Measurements from ENCODE around the gene LHX2.
A peak's percentile ranks its signal among the peaks of the same experiment; 100 is the strongest.

LHX2 gene

DNA sequence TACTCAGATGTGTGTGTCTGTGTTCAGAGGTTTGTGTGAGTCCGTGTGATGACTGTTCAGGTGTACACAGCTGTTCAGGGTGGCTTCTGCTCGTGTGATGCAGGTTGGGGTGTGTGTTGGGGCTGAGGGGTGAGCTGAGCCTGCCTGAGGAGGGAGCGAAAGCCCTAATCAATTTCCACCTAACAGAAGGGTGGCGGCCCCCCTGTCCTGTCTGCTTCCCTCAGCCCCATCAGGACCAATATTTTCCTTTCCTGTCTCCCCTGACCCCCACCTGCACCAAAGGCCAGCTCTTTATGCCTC, 30.2 kb downstream of the LHX2 start:
- H3K4me3 ChIP-seq (ENCODE audit: low read depth, low read length), result no peak overlapping the region

DNA sequence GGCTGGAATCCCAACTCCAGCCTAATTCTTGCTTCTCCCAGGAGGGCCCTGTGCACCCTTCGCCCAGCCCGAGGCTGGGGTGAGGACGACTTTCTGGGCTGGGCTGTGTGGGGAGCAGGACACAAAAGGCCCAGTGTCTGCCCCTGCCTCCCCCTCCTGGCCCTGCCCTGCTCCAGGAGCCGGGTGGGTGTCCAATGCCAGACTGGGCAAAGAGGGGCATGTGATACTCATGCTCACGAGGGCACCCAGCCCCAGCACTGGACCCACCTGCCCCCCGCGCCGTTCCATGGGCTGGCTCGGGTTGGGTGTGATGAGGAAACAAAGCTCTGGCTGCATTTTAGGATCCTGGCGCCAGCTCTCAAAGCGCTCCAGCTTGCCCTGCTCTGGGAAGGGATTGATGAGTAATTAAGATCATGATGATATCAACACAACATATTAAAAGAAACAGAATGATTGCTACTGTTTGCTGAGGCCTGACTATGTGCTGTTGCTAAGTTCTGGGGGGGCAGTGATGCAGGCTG, 30.7 kb downstream of the LHX2 start:
- no peaks in the 10 kb centered on the region for H3K4me1 ChIP-seq (ENCODE audit: control insufficient read depth, insufficient read depth, low read length)
- peaks cover 79% of the 10 kb centered on the region for H3K27me3 ChIP-seq (ENCODE audit: control insufficient read depth, insufficient read depth, low read length)
- no peaks in the 10 kb centered on the region for H3K36me3 ChIP-seq (ENCODE audit: control insufficient read depth, insufficient read depth, low read length)
- H3K9me3 ChIP-seq (ENCODE audit: control insufficient read depth, insufficient read depth, low read length), result no peaks in the 10 kb centered on the region
- no peak overlapping the region for H3K9ac ChIP-seq (ENCODE audit: low read depth, low read length)
- H3K4me3 ChIP-seq (ENCODE audit: low read depth, low read length), result no peak overlapping the region

More for the DNA sequence above, 30.2 kb downstream of the LHX2 start:
- Histone ChIP-seq H3K9me3 (ENCODE audit: control insufficient read depth, insufficient read depth, low read length) (no peaks in the 10 kb centered on the region), H3K36me3 (ENCODE audit: control insufficient read depth, insufficient read depth, low read length) (no peaks in the 10 kb centered on the region), H3K27me3 (ENCODE audit: control insufficient read depth, insufficient read depth, low read length) (peaks cover 79% of the 10 kb centered on the region), H3K4me1 (ENCODE audit: control insufficient read depth, insufficient read depth, low read length) (no peaks in the 10 kb centered on the region), H3K9ac (ENCODE audit: low read depth, low read length) (no peak overlapping the region)

DNA sequence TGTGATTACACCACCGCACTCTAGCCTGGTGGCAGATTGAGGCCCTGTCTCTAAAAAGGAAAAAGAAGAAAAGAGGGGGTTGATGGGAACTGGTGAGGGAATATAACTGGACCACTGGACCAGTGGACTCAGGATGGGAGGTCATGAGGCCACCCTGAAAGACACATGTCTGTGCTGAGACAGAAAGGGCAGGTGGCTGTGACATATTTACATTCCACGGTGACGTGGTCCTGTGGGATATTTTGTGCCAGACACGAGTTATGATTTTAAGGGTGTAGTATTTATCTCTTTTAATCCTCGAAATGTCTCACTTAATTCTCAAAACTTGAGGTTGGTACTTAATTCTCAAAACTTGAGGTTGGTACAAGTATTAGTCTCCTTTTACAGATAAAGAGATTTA, 32.9 kb downstream of the LHX2 start:
- Histone ChIP-seq H3K9ac (ENCODE audit: low read depth, low read length) (no peak overlapping the region), H3K4me3 (ENCODE audit: low read depth, low read length) (no peak overlapping the region), H3K36me3 (ENCODE audit: control insufficient read depth, insufficient read depth, low read length) (no peaks in the 10 kb centered on the region), H3K4me1 (ENCODE audit: control insufficient read depth, insufficient read depth, low read length) (no peaks in the 10 kb centered on the region), H3K27me3 (ENCODE audit: control insufficient read depth, insufficient read depth, low read length) (peaks cover 67% of the 10 kb centered on the region), H3K9me3 (ENCODE audit: control insufficient read depth, insufficient read depth, low read length) (no peaks in the 10 kb centered on the region)

DNA sequence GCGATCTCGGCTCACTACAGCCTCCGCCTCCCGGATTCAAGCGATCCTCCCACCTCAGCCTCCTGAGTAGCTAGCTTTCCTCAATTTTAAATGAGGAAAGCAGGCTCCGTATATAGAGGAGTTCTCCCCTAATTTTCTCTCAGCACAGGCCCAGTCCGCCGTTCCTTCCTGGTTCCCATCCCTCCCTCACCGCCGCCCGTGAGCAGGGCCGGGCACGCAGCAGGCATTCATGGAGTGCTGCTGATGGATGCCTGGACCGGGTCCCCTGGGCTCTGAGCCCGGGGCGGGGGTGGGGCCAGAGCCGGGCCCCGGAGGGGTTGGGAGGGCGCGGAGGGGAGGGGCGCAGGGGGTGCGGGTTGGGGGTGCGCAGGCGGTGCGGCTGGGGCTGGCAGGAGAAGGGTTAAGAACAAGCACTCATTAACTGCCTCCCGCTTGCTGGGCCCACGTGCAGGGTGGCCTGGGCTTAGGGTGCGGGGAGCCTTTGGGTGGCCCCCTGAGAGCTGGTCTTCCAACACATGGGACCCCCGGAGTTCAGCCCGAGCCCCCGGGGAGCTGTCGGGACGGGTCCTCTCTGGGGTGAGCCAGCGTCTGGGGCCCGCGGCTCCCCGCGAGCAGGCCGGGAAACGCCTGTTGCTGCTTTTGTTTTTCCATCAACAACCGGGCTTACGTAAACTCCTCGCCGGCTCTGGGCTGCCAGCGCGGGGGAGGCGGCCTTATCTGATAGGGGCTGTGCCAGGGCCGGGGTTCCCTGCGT, 33.7 kb downstream of the LHX2 start:
- Histone ChIP-seq H3K4me1 (ENCODE audit: control insufficient read depth, insufficient read depth, low read length) (no peaks in the 10 kb centered on the region), H3K9me3 (ENCODE audit: control insufficient read depth, insufficient read depth, low read length) (no peaks in the 10 kb centered on the region), H3K36me3 (ENCODE audit: control insufficient read depth, insufficient read depth, low read length) (no peaks in the 10 kb centered on the region), H3K4me3 (ENCODE audit: low read depth, low read length) (peak overlapping the region; percentile 61), H3K27me3 (ENCODE audit: control insufficient read depth, insufficient read depth, low read length) (peaks cover 59% of the 10 kb centered on the region), H3K9ac (ENCODE audit: low read depth, low read length) (no peak overlapping the region)

DNA sequence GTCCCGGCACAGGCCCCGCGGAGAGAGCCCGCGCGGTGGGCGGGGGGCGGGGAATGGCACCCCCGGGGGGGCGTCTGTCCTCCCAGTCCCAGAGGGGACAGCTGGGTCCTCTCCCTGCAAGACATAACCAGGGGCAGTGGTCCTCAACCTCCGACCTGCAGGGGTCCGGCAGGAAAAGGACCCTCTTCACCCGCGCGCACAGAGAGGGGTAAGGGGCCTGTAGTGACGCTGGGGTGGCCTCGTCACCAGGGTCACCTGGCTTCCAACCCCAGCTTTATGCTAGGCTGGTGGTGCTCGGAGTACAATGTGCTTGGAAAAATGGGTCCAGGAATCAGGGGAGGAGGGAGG, 34.2 kb downstream of the LHX2 start:
- peak overlapping the region; percentile 61 for H3K4me3 ChIP-seq (ENCODE audit: low read depth, low read length)
- H3K27me3 ChIP-seq (ENCODE audit: control insufficient read depth, insufficient read depth, low read length), result peaks cover 54% of the 10 kb centered on the region
- H3K9ac ChIP-seq (ENCODE audit: low read depth, low read length), result no peak overlapping the region
- no peaks in the 10 kb centered on the region for H3K36me3 ChIP-seq (ENCODE audit: control insufficient read depth, insufficient read depth, low read length)
- no peaks in the 10 kb centered on the region for H3K9me3 ChIP-seq (ENCODE audit: control insufficient read depth, insufficient read depth, low read length)
- H3K4me1 ChIP-seq (ENCODE audit: control insufficient read depth, insufficient read depth, low read length), result no peaks in the 10 kb centered on the region

DNA sequence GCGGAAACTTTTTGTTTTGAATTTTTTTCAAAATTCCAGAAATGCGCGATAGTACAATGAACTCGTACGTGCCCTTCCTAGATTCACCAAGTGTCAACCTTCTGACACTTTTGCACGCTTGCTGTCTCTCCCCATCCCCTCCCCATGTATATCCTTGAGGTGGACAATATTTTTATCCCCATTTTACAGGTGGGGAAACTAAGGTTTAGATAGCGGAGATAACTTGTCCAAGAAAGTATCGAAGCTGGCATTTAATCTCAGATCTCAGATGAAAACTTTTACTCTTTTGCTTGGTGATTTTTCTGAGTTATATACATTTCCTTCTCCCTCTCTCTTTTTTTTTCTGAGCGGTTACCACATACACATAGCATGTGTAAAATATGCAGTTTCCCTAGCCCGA, 34.6 kb downstream of the LHX2 start:
- Histone ChIP-seq H3K9ac (ENCODE audit: low read depth, low read length) (no peak overlapping the region), H3K4me1 (ENCODE audit: control insufficient read depth, insufficient read depth, low read length) (no peaks in the 10 kb centered on the region), H3K36me3 (ENCODE audit: control insufficient read depth, insufficient read depth, low read length) (no peaks in the 10 kb centered on the region), H3K4me3 (ENCODE audit: low read depth, low read length) (peak overlapping the region; percentile 61), H3K9me3 (ENCODE audit: control insufficient read depth, insufficient read depth, low read length) (no peaks in the 10 kb centered on the region), H3K27me3 (ENCODE audit: control insufficient read depth, insufficient read depth, low read length) (peaks cover 52% of the 10 kb centered on the region)

DNA sequence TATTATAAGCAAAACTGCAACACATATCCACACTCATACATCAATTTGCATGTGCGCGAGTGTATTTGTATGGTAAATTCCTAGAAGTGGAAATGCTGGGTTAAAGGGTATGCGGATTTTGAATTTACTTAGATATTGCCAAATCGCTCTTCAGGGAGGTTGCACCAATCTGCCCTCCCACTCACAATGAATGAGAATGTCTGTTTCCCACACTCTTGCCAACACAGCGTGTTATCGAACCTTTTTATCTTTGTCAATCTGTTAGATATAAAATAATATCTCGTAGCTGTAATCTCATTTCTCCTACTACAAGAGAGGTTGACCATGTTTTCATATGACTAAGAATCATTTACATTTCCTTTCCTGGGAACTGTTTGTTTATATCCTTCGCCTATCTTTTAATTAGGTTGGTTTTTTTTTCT, 35.7 kb downstream of the LHX2 start:
- H3K9me3 ChIP-seq (ENCODE audit: control insufficient read depth, insufficient read depth, low read length), result no peaks in the 10 kb centered on the region
- no peak overlapping the region for H3K4me3 ChIP-seq (ENCODE audit: low read depth, low read length)
- no peaks in the 10 kb centered on the region for H3K36me3 ChIP-seq (ENCODE audit: control insufficient read depth, insufficient read depth, low read length)
- H3K4me1 ChIP-seq (ENCODE audit: control insufficient read depth, insufficient read depth, low read length), result no peaks in the 10 kb centered on the region
- peaks cover 42% of the 10 kb centered on the region for H3K27me3 ChIP-seq (ENCODE audit: control insufficient read depth, insufficient read depth, low read length)
- no peak overlapping the region for H3K9ac ChIP-seq (ENCODE audit: low read depth, low read length)

DNA sequence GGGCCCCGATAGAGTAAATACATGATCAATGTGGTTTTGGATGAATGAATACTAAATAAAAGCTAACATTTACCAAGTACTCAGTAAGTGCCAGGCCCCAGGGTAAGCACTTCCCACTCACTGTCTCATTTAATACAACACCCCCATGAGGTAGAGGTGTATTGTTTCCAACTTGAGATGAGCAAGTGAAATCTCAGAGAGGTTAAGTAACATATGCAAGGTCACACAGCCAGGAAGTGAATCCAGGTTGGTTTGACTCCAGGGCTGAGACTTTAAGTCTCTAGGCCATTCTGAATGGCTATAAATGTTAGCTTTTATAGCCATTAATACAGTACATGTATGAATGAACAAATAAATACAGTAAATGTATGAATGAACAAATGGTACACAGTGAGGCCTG, 39.4 kb downstream of the LHX2 start:
- no peaks in the 10 kb centered on the region for H3K9me3 ChIP-seq (ENCODE audit: control insufficient read depth, insufficient read depth, low read length)
- H3K4me1 ChIP-seq (ENCODE audit: control insufficient read depth, insufficient read depth, low read length), result no peaks in the 10 kb centered on the region
- no peaks in the 10 kb centered on the region for H3K36me3 ChIP-seq (ENCODE audit: control insufficient read depth, insufficient read depth, low read length)
- no peak overlapping the region for H3K9ac ChIP-seq (ENCODE audit: low read depth, low read length)
- H3K27me3 ChIP-seq (ENCODE audit: control insufficient read depth, insufficient read depth, low read length), result peaks cover 14% of the 10 kb centered on the region
- no peak overlapping the region for H3K4me3 ChIP-seq (ENCODE audit: low read depth, low read length)

DNA sequence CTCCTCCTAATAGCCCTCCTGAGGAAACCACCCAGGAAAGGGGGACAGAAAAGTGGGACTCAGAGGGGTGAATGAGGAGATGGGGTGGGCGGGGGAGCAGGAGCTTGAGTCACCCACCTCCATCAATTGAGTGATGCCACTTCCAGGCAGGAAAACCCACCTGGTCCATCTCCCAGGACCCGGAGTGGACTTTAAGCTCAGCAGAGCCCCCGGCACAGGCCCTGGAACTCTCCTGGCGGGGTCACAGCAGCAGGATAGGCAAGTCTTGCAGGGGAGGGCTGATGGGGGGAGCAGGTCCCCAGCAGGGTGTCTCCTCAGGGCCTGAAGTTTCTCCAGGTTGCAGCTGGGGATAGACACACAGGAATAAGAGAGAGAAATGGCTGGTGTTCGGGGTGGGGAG, 40.8 kb downstream of the LHX2 start:
- Histone ChIP-seq H3K9me3 (ENCODE audit: control insufficient read depth, insufficient read depth, low read length) (no peaks in the 10 kb centered on the region), H3K4me1 (ENCODE audit: control insufficient read depth, insufficient read depth, low read length) (no peaks in the 10 kb centered on the region), H3K9ac (ENCODE audit: low read depth, low read length) (no peak overlapping the region), H3K4me3 (ENCODE audit: low read depth, low read length) (no peak overlapping the region), H3K36me3 (ENCODE audit: control insufficient read depth, insufficient read depth, low read length) (no peaks in the 10 kb centered on the region), H3K27me3 (ENCODE audit: control insufficient read depth, insufficient read depth, low read length) (peaks cover under 1% of the 10 kb centered on the region)

DNA sequence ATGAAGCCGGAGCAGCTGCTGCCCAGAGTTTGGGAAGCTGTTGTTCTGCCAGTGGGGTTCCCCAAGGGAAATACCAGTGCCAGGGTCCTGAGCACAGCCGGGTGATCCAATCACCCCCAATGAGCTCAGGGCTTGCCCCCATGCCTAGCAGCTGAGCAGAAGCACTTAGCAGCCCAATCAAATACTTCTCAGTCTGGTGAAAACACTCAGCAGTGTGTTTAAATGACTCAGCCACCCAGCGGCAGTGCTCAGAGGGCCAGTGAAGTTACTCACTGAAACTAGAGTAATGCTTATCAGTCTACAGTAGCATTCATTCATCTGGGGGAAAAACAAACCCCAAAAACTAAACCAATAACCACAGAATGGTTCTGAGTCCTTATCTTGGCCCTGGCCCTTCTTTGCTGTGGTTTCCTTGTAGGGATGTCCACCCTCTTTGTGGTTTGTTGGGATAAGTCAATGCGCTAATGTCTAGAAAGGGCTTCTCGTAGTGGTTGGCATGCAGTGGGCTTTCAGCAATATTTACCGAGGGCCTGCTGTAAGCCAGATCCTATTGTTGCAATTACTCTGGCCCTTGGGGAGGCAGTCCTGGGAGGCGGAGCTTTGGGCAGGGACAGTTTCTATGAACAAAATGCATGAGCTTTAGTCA, 43.1 kb downstream of the LHX2 start:
- Histone ChIP-seq H3K9ac (ENCODE audit: low read depth, low read length) (no peak overlapping the region), H3K4me1 (ENCODE audit: control insufficient read depth, insufficient read depth, low read length) (no peaks in the 10 kb centered on the region), H3K36me3 (ENCODE audit: control insufficient read depth, insufficient read depth, low read length) (no peaks in the 10 kb centered on the region), H3K9me3 (ENCODE audit: control insufficient read depth, insufficient read depth, low read length) (no peaks in the 10 kb centered on the region), H3K27me3 (ENCODE audit: control insufficient read depth, insufficient read depth, low read length) (no peaks in the 10 kb centered on the region), H3K4me3 (ENCODE audit: low read depth, low read length) (no peak overlapping the region)

DNA sequence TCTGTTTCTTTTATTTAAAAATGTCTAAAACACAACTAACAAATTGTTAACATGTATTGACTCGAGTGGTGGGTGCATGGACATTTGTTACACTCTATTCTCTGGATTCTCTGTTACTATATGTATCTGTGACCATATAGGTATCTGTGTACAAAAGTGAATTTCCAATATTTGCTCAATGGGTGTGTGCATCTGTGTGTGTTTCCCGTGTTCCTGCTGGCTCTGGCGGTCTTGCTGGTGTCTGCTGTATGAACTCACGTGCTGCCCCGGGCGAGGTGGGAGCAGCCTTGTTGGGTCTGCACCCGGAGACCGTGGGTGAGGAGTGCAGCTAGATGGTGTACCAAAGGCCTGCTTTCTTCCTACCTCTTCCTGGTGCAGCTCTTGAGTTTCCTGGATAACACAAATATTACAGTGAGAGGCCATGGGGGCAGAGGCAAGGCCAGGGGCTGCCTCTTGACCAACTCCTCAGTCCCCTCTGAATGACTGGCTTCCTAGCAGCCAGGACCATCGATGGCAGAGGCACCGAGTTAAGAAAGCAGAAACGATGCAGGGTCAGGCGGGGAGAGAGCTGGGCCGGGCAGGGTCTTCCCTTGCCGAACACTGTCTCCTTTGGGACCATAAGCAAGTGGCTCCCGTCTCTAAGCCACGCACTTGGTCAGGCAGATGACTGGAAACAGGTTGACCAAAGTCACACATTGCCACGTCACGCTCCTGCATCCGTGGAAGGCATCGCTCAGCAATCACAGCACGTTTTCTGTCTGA, 49.5 kb downstream of the LHX2 start:
- Histone ChIP-seq H3K27me3 (ENCODE audit: control insufficient read depth, insufficient read depth, low read length) (no peaks in the 10 kb centered on the region), H3K36me3 (ENCODE audit: control insufficient read depth, insufficient read depth, low read length) (no peaks in the 10 kb centered on the region), H3K4me1 (ENCODE audit: control insufficient read depth, insufficient read depth, low read length) (no peaks in the 10 kb centered on the region), H3K9ac (ENCODE audit: low read depth, low read length) (no peak overlapping the region), H3K9me3 (ENCODE audit: control insufficient read depth, insufficient read depth, low read length) (no peaks in the 10 kb centered on the region), H3K4me3 (ENCODE audit: low read depth, low read length) (no peak overlapping the region)

DNA sequence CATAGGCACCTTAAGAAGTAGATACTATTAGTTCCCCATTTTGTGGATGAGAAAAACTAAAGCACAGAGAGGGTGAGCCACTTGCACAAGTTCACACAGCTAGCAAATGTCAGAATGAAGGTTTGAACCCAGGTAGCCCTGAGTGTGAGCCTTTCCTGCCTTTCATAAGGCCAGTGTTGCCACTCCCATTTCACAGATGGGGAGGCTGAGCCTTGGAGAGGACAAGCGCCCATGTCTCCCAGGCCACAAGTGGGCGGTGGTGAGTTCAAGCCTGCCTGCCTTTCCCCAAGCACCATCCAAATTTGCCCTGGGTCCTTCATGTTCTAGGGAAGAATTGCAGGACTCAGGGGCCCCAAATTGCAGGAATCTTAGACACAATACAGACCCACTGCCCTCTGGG, 50.6 kb downstream of the LHX2 start:
- Histone ChIP-seq H3K4me1 (ENCODE audit: control insufficient read depth, insufficient read depth, low read length) (no peaks in the 10 kb centered on the region), H3K4me3 (ENCODE audit: low read depth, low read length) (no peak overlapping the region), H3K27me3 (ENCODE audit: control insufficient read depth, insufficient read depth, low read length) (no peaks in the 10 kb centered on the region), H3K9ac (ENCODE audit: low read depth, low read length) (no peak overlapping the region), H3K36me3 (ENCODE audit: control insufficient read depth, insufficient read depth, low read length) (no peaks in the 10 kb centered on the region), H3K9me3 (ENCODE audit: control insufficient read depth, insufficient read depth, low read length) (no peaks in the 10 kb centered on the region)

Data from iPS-15b (cell line).